ENCODE data around the gene ANO7. TPM values are rescaled to one million over a fixed set of nuclear protein-coding genes. Genes with fewer than 3 reads are reported as not detected.

Gene ANO7
- total RNA-seq, 1 experiment from 2014 or later: 5.2 TPM

DNA sequence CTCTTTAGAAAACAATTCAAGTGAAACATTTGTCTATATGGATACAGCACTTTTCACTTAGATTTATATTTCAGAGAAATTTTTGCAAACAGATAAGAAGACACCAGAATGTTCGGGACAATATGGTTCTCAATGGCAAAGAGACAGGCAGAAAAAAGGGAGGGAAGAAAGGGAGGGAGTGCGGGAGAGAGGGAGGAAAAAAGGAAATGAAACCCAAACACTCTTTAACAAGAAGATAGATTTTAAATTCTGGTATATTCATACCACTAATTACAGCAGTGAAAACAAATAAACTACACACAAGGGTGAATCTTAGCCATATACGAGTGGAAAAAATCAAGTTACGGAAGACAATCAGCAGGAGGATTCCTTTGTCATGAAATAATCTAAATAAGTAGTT lies 42.2 kb upstream of the ANO7 start:
- Histone ChIP-seq H3K9ac (ENCODE audit: extremely low read depth, insufficient read length, low read length) (no peak overlapping the region), H3K56ac (ENCODE audit: insufficient read length, low read depth, low read length) (no peak overlapping the region), H4K20me1 (ENCODE audit: control insufficient read depth, insufficient read depth, insufficient read length) (no peaks in the 10 kb centered on the region), H3K23me2 (ENCODE audit: insufficient read length, low read depth, low read length, poor library complexity, severe bottlenecking) (peaks cover 10% of the 10 kb centered on the region), H4K91ac (ENCODE audit: insufficient read length, low read depth, low read length) (no peak overlapping the region), H3K18ac (ENCODE audit: insufficient read length, low read depth, low read length) (no peak overlapping the region), H3K27me3 (ENCODE audit: insufficient read depth, low read length) (no peaks in the 10 kb centered on the region), H3K79me2 (ENCODE audit: insufficient read depth, low read length) (no peaks in the 10 kb centered on the region), H3K9me3 (ENCODE audit: control insufficient read depth, low read depth, low read length) (no peaks in the 10 kb centered on the region), H3K4me1 (ENCODE audit: insufficient read depth, low read length) (peaks cover 6% of the 10 kb centered on the region; the same call in 1 of the 2 replicates), H3T11ph (ENCODE audit: low read length) (no peak overlapping the region), H4K8ac (replicated peaks; ENCODE audit: insufficient read length, low read depth, low read length) (no peak overlapping the region), H2BK20ac (ENCODE audit: low read depth, low read length, poor library complexity, severe bottlenecking) (no peak overlapping the region), H2AFZ (ENCODE audit: low read length) (no peak overlapping the region), H2BK120ac (ENCODE audit: low read depth, low read length, poor library complexity, severe bottlenecking) (no peak overlapping the region), H3K23ac (ENCODE audit: insufficient read length, low read depth, low read length) (no peak overlapping the region), H3K27ac (ENCODE audit: insufficient read length, low read depth, low read length) (no peak overlapping the region), H3K14ac (ENCODE audit: insufficient read depth, low read length) (no peak overlapping the region), H3K4ac (ENCODE audit: low read depth, low read length) (no peak overlapping the region), H2AK5ac (ENCODE audit: insufficient read length, low read length) (no peak overlapping the region), H2BK12ac (ENCODE audit: insufficient read length, low read depth, low read length) (no peak overlapping the region), H2BK15ac (ENCODE audit: low read depth, low read length) (no peak overlapping the region), H3K79me1 (ENCODE audit: insufficient read depth, low read depth, low read length, poor library complexity, severe bottlenecking) (no peaks in the 10 kb centered on the region), H3K4me2 (ENCODE audit: insufficient read depth, insufficient read length, low read length) (no peak overlapping the region), H4K5ac (ENCODE audit: insufficient read length, low read depth, low read length) (no peak overlapping the region), H2BK5ac (ENCODE audit: insufficient read length, low read length) (no peak overlapping the region)
- no CpG with 5 or more reads among the region's 4 CpGs for WGBS (ENCODE audit: extremely low coverage, insufficient read length, low lambda C conversion rate)
- H3K27ac Mint-ChIP-seq: no peak overlapping the region
- DNase-seq: no peak
- peaks cover 3% of the 10 kb centered on the region for H3K27me3 Mint-ChIP-seq (ENCODE audit: low read depth)
- TF ChIP-seq, protein P1, sequence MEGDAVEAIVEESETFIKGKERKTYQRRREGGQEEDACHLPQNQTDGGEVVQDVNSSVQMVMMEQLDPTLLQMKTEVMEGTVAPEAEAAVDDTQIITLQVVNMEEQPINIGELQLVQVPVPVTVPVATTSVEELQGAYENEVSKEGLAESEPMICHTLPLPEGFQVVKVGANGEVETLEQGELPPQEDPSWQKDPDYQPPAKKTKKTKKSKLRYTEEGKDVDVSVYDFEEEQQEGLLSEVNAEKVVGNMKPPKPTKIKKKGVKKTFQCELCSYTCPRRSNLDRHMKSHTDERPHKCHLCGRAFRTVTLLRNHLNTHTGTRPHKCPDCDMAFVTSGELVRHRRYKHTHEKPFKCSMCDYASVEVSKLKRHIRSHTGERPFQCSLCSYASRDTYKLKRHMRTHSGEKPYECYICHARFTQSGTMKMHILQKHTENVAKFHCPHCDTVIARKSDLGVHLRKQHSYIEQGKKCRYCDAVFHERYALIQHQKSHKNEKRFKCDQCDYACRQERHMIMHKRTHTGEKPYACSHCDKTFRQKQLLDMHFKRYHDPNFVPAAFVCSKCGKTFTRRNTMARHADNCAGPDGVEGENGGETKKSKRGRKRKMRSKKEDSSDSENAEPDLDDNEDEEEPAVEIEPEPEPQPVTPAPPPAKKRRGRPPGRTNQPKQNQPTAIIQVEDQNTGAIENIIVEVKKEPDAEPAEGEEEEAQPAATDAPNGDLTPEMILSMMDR (conservative IDR thresholded peaks at IDR 0.05): no peak
- H3K9me3 Mint-ChIP-seq: no peaks in the 10 kb centered on the region; a peak in 1 of 5 replicates
- no peak overlapping the region; a peak in 1 of 5 replicates for H3K4me3 Mint-ChIP-seq
- peaks cover 0 to 21% (median 18%) of the 10 kb centered on the region in 3 experiments; a peak in 5 of 7 replicates for H3K36me3 Mint-ChIP-seq (ENCODE audit: insufficient read depth in 1 of 3, low read depth in 3 of 3)
- H3K4me1 Mint-ChIP-seq: peaks cover 16 to 19% of the 10 kb centered on the region in 2 experiments
